IPS-NIHi7 (cell line): ENCODE results near the gene LPIN3.

Source experiments
- DNase-seq: peaks from one replicate; pipeline ENCODE4 v3.0.0; 2012; ENCODE audit warnings: mixed read lengths; ENCODE audit errors: extremely low spot score

The LPIN3 gene

GRCh38 chr20:41366546-41367392, 26.1 kb downstream of the LPIN3 start, which contains the start of gene EMILIN3:
Gene EMILIN3 (minus strand): TSS chr20:41366818. CDS start chr20:41366634, 184 bp downstream.
- peak; percentile 80 for DNase-seq

GRCh38 chr20:41367393-41367695, 26.7 kb downstream of the LPIN3 start:
- DNase-seq: no peak

- no peak for DNase-seq
Observed at GRCh38 chr20:41367956-41368355, 27.3 kb downstream of the LPIN3 start.

- no peak for DNase-seq
Observed at GRCh38 chr20:41369673-41370072, 29.1 kb downstream of the LPIN3 start.

- no peak for DNase-seq
Observed at GRCh38 chr20:41370176-41370575, 29.6 kb downstream of the LPIN3 start.

GRCh38 chr20:41371371-41371770, 30.8 kb downstream of the LPIN3 start:
- DNase-seq: no peak

GRCh38 chr20:41373251-41373783, 32.7 kb downstream of the LPIN3 start:
- DNase-seq: no peak

- DNase-seq: no peak
Observed at GRCh38 chr20:41373931-41374920, 33.6 kb downstream of the LPIN3 start.

- no peak for DNase-seq
Observed at GRCh38 chr20:41375846-41376245, 35.2 kb downstream of the LPIN3 start.

- DNase-seq: no peak
Observed at GRCh38 chr20:41376349-41376748, 35.7 kb downstream of the LPIN3 start.

GRCh38 chr20:41377275-41377674, 36.7 kb downstream of the LPIN3 start:
- DNase-seq: no peak

GRCh38 chr20:41379551-41379950, 38.9 kb downstream of the LPIN3 start:
- no peak for DNase-seq

GRCh38 chr20:41380551-41381193, 40.1 kb downstream of the LPIN3 start:
- no peak for DNase-seq

GRCh38 chr20:41382791-41383305, 42.2 kb downstream of the LPIN3 start:
- no peak for DNase-seq

- no peak for DNase-seq
Observed at GRCh38 chr20:41386502-41387427, 46.1 kb downstream of the LPIN3 start.

GRCh38 chr20:41387444-41387851, 46.8 kb downstream of the LPIN3 start:
- DNase-seq: peak; percentile 66

GRCh38 chr20:41390889-41391288, 50.3 kb downstream of the LPIN3 start:
- DNase-seq: no peak

GRCh38 chr20:41391587-41392001, 51.0 kb downstream of the LPIN3 start:
- no peak for DNase-seq

GRCh38 chr20:41392295-41392694, 51.7 kb downstream of the LPIN3 start:
- no peak for DNase-seq
